ENCODE measurements around the gene MYL3.
"Not testable (repeated sequence)": the region's sequence is repeated elsewhere in the genome, so short reads cannot be mapped to it uniquely, and the experiment has no call there.

MYL3 gene

GRCh38 chr3:46863261-46863782 is at the start of gene MYL3:
TSS of gene MYL3 (minus strand) at chr3:46863444. CDS start at chr3:46863390, 54 bp downstream.
- DNase-seq (ENCODE audit: extremely low read depth, low read depth): no peak
- TF ChIP-seq CTCF (IDR thresholded peaks at IDR 0.05; ENCODE audit: low read depth, low read length): no peak

DNA sequence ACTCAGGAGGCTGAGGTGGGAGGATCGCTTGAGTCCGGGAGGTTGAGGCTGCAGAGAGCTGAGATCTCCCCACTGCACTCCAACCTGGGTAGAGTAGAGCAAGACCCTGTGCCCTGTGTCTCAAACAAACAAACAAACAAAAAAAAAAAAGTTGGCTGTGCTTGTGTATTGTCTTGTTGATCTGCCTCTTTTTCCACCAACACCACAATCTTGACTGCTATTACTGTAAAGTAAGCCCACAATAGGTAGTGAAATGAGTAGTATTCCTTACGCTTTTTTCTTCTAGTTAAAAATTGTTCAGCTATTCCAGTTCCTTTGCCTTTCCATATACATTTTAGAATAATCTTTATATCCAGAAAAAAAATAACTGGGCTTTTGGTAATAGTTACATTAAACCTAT is 49.7 kb upstream of the MYL3 start:
- DNase-seq (ENCODE audit: extremely low read depth, low read depth): no peak
- no peak for TF ChIP-seq CTCF (IDR thresholded peaks at IDR 0.05; ENCODE audit: low read depth, low read length)

GRCh38 chr3:46910914-46911313 is 47.7 kb upstream of the MYL3 start:
- not testable (repeated sequence) for DNase-seq (ENCODE audit: extremely low read depth, low read depth)

DNA sequence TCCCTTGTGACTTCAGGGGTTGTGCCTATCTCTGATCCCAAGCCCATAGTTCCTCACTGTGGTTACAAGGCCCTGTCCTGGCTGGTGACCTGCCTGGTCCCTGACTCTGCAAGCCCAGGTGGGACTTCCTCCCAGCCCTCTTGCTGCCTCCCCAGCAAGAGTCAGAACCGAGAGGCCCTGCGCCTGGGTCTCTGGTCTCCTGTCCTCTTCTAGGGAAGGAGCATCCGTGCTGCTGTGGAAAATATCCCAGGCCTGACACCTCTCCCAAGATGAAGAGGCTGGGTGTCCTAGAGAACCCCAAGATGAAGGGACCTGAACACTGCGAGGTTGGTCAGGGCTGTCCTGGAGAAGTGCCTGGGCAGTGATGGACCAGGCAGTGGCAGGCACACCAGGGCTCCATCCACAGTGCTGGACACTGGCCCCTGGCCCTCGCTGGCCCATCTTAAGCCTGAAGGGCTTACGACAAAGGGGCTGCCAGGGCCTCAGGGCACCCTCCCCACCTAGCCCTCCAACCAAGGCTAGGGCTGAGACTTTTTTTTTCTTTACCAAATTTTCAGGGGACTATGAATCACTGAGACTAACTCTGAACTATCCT is 47.0 kb upstream of the MYL3 start:
- DNase-seq (ENCODE audit: extremely low read depth, low read depth): no peak
- no peak for TF ChIP-seq CTCF (IDR thresholded peaks at IDR 0.05; ENCODE audit: low read depth, low read length)

DNA sequence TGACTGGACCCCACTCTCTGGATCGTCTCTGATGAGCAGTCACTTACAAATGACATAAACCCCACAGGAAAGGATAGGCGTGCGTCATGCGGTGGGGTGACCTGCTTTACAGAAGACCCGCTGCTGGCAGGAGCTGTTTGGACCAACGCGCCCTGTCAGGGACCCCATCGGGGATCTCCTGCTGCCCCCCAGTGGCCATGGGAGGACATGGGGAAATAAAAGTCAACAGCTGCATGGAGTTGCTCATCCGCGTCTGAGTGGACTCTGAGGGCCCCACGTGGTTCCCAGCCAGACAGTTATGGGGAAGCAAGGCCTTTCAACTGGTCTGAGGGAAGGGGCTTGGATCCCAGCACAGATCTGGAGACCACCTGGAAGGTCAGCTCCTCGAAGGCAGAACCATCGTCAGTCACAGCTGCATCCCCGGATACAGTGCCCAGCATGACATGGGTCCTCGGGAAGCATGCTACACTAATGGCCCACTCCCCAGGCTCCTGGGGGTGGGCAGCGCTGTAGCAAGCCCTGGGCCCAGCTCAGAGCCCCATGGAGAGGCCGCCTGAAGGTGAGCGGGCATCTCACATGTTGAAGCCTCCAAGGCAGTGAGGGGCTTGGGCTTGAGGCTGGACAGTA is 46.4 kb upstream of the MYL3 start:
- TF ChIP-seq CTCF (IDR thresholded peaks at IDR 0.05; ENCODE audit: low read depth, low read length): peak; percentile 87
- DNase-seq (ENCODE audit: extremely low read depth, low read depth): peak; percentile 40

GRCh38 chr3:46908986-46909534 is 45.8 kb upstream of the MYL3 start:
- DNase-seq (ENCODE audit: extremely low read depth, low read depth): no peak
- TF ChIP-seq CTCF (IDR thresholded peaks at IDR 0.05; ENCODE audit: low read depth, low read length): no peak

GRCh38 chr3:46908294-46908985 is 45.2 kb upstream of the MYL3 start:
- DNase-seq (ENCODE audit: extremely low read depth, low read depth): no peak
- peak; percentile 41 for TF ChIP-seq CTCF (IDR thresholded peaks at IDR 0.05; ENCODE audit: low read depth, low read length)
